Right atrium auricular region (tissue), 2 donors: ENCODE measurements around the gene H2BW2. TPM values are rescaled to one million over a fixed set of nuclear protein-coding genes. Genes with fewer than 3 reads are reported as not detected.

Source experiments
- DNase-seq: peaks from one replicate; pipeline ENCODE4 v3.0.0-alpha.2; 2019; ENCODE audit warnings: low spot score
- H3K27ac ChIP-seq, 2 donors: fragments of 200-600 bp; sonication (generic); 1 replicate in 1 of 2; 2 replicates in 1 of 2; pipeline ENCODE4 v1.5.1; 2016 to 2019
- H3K27me3 ChIP-seq, 2 donors: fragments of 200-600 bp; sonication (generic); one replicate each; pipeline versions ENCODE4 v1.5.1 to v1.6.0; 2017 to 2019
- H3K36me3 ChIP-seq: fragments of 200-600 bp; sonication (generic); one replicate; pipeline ENCODE4 v1.5.1; 2016
- H3K4me1 ChIP-seq, 2 donors: fragments of 200-600 bp; sonication (generic); one replicate each; pipeline versions ENCODE4 v1.5.1 to v1.6.0; 2017 to 2019
- H3K4me3 ChIP-seq, 2 donors: fragments of 200-600 bp; sonication (generic); 1 replicate in 1 of 2; 2 replicates in 1 of 2; pipeline ENCODE4 v1.5.1; 2017 to 2019; ENCODE audit warnings: mild to moderate bottlenecking in 1 of 2, moderate library complexity in 1 of 2
- H3K9me3 ChIP-seq, 2 donors: fragments of 200-600 bp; sonication (generic); one replicate each; pipeline ENCODE4 v1.5.1; 2019
- CTCF ChIP-seq, 2 donors: fragments of 200-600 bp; sonication (generic); IDR thresholded peaks; one replicate each; pipeline ENCODE4 v1.5.1; 2019; ENCODE audit warnings: antibody characterized with exemption in 2 of 2
- total RNA-seq, 2 donors: library from RNA; depleted of rRNA; stranded (reverse); fragments of >200 nt; gene quantifications; one replicate each; pipeline ENCODE4 v1.1.0, GENCODE V29; 2016

H2BW2 gene
- total RNA-seq, 2 donors from 2014 or later = not detected

GRCh38 chrX:104084063-104084462 lies 44.3 kb downstream of the H2BW2 start:
- Histone ChIP-seq H3K9me3 (no peaks in the 10 kb centered on the region), H3K27ac (no peak overlapping the region), H3K36me3 (no peaks in the 10 kb centered on the region), H3K4me3 (no peak overlapping the region), H3K4me1 (no peaks in the 10 kb centered on the region), H3K27me3 (no peaks in the 10 kb centered on the region)
- TF ChIP-seq CTCF (IDR thresholded peaks at IDR 0.05) = no peak
- no peak for DNase-seq

- no peaks in the 10 kb centered on the region for H3K4me1 ChIP-seq
- H3K36me3 ChIP-seq = no peaks in the 10 kb centered on the region
- TF ChIP-seq CTCF (IDR thresholded peaks at IDR 0.05) = no peak
- no peak overlapping the region for H3K4me3 ChIP-seq
- no peak overlapping the region for H3K27ac ChIP-seq
- no peak for DNase-seq
- no peaks in the 10 kb centered on the region for H3K9me3 ChIP-seq
- no peaks in the 10 kb centered on the region for H3K27me3 ChIP-seq
Observed at GRCh38 chrX:104084534-104085277, 45.0 kb downstream of the H2BW2 start.

GRCh38 chrX:104085477-104085876 lies 45.7 kb downstream of the H2BW2 start:
- Histone ChIP-seq H3K4me1 (no peaks in the 10 kb centered on the region), H3K36me3 (no peaks in the 10 kb centered on the region), H3K27ac (no peak overlapping the region), H3K27me3 (no peaks in the 10 kb centered on the region), H3K9me3 (no peaks in the 10 kb centered on the region), H3K4me3 (no peak overlapping the region)
- DNase-seq = no peak
- TF ChIP-seq CTCF (IDR thresholded peaks at IDR 0.05) = no peak

- Histone ChIP-seq H3K27ac (no peak overlapping the region), H3K4me1 (no peaks in the 10 kb centered on the region), H3K4me3 (no peak overlapping the region), H3K27me3 (no peaks in the 10 kb centered on the region), H3K9me3 (no peaks in the 10 kb centered on the region), H3K36me3 (no peaks in the 10 kb centered on the region)
- no peak for DNase-seq
- TF ChIP-seq CTCF (IDR thresholded peaks at IDR 0.05) = no peak
Observed at GRCh38 chrX:104085919-104086318, 46.2 kb downstream of the H2BW2 start.

Other genes starting within 250 kb of the H2BW2 start
- 10 to 100 TPM; 12.7 to 21.1 TPM for gene RAB9B, start 207.7 kb upstream of the H2BW2 start, total RNA-seq
- gene TMSB15B, start 77.3 kb upstream of the H2BW2 start, total RNA-seq = 1 to 10 TPM in 1 of 2 donors, not detected in 1; 2.4 TPM
- gene H2BW1, start 26.2 kb upstream of the H2BW2 start, total RNA-seq = not detected
- gene TMSB15C, start 36.3 kb downstream of the H2BW2 start, total RNA-seq = under 1 TPM; 0.30 to 0.47 TPM
- under 1 TPM in 1 of 2 donors, not detected in 1; 0.43 TPM for gene ZCCHC18, start 72.6 kb downstream of the H2BW2 start, total RNA-seq
- 10 to 100 TPM; 10.7 to 13.5 TPM for gene SLC25A53, start 117.1 kb downstream of the H2BW2 start, total RNA-seq
- 10 to 100 TPM; 12.2 to 14.4 TPM for gene FAM199X, start 126.5 kb downstream of the H2BW2 start, total RNA-seq
- not detected for gene ESX1, start 215.0 kb downstream of the H2BW2 start, total RNA-seq